GM12864 (cell line): Measurements from ENCODE around the gene NBPF11.
"Not testable (repeated sequence)": the region's sequence is repeated elsewhere in the genome, so short reads cannot be mapped to it uniquely, and the experiment has no call there.

Experiments
- DNase-seq: peaks from one replicate; pipeline ENCODE4 v3.0.0-alpha.2; 2011; ENCODE audit warnings: low read depth
- H3K4me3 ChIP-seq: 2 replicates; pipeline ENCODE4 v1.5.1; 2011; ENCODE audit warnings: mild to moderate bottlenecking, low read depth, low read length, control low read depth
- CTCF ChIP-seq: IDR thresholded peaks from 2 replicates; pipeline ENCODE4 v1.5.1; 2011; ENCODE audit warnings: low read depth, mild to moderate bottlenecking, moderate library complexity, low read length, control low read depth, inconsistent platforms; ENCODE audit errors: missing control alignments

Gene NBPF11

GRCh38 chr1:148161053-148161901, 9.2 kb upstream of the NBPF11 start:
- H3K4me3 ChIP-seq = no peak overlapping the region
- no peak for TF ChIP-seq CTCF
- DNase-seq = no peak

DNA sequence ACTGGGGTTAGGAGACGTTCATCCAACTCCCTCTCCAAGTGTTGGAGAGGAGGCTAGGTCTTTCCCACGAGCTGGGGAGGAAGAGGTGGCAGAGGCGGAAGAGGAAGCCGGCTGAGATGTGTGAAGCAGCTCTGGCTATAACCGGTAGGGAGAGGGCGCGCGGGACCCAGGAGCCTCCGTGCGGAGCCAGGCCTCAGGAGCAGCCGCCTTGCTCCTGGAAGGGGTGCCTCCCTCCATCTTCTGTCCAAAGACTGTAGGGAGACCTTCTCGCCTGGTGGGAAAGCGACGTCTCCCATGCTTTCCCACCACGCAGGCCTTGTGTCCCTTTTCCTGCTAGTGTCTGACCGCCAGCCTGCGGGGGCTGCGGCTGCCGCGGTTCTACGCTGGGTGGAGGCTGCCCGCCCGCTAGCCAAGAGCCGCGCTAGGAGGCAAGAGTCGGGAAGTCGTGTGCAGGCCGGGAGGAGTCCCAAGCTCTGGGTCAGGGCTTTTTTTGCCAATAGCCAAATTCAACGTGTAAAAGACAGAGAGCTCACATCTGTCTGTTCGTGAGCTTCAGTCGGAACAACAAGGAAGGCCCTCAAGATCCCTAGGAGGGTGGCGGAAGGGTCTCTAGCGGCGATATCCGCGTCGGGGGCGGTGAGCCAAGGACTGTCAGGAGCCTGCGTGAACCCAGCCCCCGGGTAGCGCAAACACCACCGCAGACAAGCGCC, 8.4 kb upstream of the NBPF11 start:
- DNase-seq = no peak
- TF ChIP-seq CTCF = no peak
- no peak overlapping the region for H3K4me3 ChIP-seq

GRCh38 chr1:148160048-148160342, 7.9 kb upstream of the NBPF11 start:
- H3K4me3 ChIP-seq = no peak overlapping the region
- TF ChIP-seq CTCF = no peak
- no peak for DNase-seq

- no peak for TF ChIP-seq CTCF
- DNase-seq = no peak
- no peak overlapping the region for H3K4me3 ChIP-seq
These were observed 6.4 kb upstream of the NBPF11 start for GRCh38 chr1:148158341-148159003.

GRCh38 chr1:148157803-148158202, 5.7 kb upstream of the NBPF11 start:
- not testable (repeated sequence) for H3K4me3 ChIP-seq, DNase-seq

GRCh38 chr1:148155494-148156275, 3.6 kb upstream of the NBPF11 start:
- not testable (repeated sequence) for DNase-seq, H3K4me3 ChIP-seq

DNA sequence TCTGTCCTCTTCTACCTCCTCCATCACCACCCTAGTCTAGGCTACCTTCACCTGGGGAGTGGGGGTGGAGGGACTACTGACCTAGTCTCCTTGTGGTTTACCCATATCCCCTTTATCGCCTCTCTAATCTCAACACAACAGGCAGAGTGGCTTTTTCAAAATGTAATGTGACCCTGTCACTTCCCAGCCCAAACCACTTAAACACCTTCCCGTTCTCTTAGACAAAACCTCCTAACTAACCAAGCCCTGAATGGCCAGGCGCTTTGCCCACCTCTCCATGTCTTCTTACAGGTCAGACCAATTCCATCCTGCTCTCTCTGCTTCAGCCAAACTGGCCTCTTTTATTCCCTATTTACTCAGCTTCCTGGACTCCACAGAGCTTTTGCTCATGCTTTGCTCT, 714 bp upstream of the NBPF11 start:
- DNase-seq = not testable (repeated sequence)

DNA sequence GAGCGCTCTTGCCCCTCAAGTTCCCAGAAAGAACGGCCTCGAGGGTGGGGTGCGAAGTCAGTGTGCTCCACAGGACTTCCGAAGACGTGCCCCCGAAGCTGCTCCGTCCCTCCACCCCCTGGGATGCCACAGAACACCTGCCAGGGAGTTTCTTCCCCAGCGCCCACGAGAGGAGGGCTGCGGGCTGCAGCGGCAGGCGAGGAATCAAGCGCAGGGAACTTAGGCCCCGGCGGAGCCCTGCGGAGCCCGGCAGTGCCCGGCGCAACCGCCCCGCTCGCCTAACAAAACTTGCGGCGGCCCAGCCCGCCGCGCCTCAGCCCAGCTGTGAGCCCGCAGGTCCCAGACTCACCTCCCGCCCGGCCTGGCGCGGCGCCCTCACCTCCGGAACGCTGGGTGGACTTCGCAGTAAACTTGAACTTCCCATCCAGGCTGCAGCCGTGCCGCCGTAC, 686 bp downstream of the NBPF11 start:
- peak overlapping the region; percentile 65 for H3K4me3 ChIP-seq
- DNase-seq = not testable (repeated sequence)

More for the DNA sequence above, 714 bp upstream of the NBPF11 start:
- not testable (repeated sequence) for H3K4me3 ChIP-seq

GRCh38 chr1:148150945-148151344, 1.1 kb downstream of the NBPF11 start:
- not testable (repeated sequence) for DNase-seq
- peak overlapping the region; percentile 65 for H3K4me3 ChIP-seq

DNA sequence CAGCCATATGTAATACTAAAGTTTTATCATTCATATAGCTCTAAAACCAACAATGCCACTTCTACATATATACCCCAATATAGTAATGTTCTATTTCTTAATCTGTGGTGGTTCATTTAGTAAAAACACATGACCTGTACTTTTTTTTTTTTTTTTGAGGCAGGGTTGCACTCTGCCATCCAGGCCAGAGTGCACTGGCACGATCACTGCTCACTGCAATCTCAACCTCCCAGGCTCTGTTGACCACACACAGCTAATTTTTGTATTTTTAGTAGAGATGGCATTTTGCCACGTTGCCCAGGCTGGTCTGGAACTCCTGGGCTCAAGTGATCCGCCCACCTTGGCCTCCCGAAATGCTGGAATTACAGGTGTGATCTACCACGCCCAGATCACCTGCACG, 2.1 kb downstream of the NBPF11 start:
- H3K4me3 ChIP-seq, DNase-seq: not testable (repeated sequence)

DNA sequence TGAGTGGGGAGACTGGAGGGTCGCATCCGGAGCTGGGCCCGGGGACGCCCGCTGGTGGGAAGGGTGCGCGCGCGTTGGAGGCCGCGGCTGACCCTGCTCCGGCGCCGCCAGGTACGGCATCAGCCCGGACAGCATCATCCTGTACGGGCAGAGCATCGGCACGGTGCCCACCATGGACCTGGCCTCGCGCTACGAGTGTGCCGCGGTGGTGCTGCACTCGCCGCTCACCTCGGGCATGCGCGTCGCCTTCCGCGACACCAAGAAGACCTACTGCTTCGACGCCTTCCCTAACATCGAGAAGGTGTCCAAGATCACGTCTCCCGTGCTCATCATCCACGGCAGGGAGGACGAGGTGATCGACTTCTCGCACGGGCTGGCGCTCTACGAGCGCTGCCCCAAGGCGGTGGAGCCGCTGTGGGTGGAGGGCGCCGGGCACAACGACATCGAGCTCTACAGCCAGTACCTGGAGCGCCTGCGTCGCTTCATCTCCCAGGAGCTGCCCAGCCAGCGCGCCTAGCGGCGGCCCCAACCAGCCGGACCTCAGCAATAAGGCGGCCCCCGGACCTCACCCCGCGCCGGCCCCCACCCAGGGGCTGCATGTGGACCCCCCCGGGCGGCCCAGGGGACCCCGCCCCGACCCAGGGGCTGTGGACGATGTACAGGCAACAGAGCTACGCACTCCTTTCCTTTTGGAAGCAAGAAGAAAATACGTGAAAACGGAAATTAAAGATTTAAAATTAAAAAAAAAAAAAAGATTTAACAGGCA, 2.8 kb downstream of the NBPF11 start:
- DNase-seq, H3K4me3 ChIP-seq: not testable (repeated sequence)

DNA sequence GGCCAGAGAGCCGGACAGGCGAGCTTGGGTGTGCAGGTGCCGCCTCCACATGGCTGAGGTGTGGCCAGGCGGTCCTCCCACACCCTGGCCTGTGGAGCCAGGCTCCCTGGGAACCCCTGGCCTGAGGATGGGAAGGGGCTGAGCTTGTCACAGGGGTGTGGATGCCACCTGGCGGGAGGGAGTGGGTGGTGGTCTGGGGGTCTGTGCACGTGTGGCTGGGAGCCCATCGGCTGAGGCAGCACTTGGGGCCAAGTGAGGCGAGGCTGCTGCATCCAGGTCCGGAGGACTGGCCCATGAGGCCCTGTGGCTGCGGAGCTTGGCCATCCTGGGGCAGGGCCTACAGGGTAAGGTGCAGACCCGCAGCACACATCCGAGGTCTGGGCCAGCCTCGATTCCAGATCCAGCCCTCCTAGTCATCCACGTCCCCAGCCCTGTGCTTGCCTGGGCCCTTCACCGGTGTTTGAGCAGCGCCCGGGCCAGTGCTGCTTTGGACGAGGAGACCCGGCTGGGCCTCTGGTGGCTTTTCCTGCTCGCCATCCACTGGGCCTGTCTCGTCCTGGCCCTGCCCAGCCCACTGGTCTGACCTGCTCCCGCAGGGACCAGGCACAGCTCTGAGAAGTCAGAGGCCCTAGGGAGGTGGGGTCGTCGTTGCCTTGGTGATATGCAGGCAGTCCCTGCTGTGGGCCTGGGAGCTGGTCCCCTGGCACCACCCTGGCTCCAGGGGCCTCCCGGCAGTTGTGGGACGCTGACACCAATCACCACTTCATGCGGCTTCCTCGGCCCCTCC, 4.8 kb downstream of the NBPF11 start:
- not testable (repeated sequence) for H3K4me3 ChIP-seq, DNase-seq
